Ascending aorta (tissue), 2 donors: ENCODE measurements around the gene CAPNS1. TPM values are rescaled to one million over a fixed set of nuclear protein-coding genes. Genes with fewer than 3 reads are reported as not detected.
"Not testable (repeated sequence)": the region's sequence is repeated elsewhere in the genome, so short reads cannot be mapped to it uniquely, and the experiment has no call there.

ENCODE experiments used
- DNase-seq, 2 donors: peaks; one replicate each; pipeline ENCODE4 v3.0.0-alpha.2; 2019; ENCODE audit warnings: low spot score in 2 of 2
- H3K27ac ChIP-seq, 2 donors: fragments of 200-600 bp; sonication (generic); one replicate each; pipeline ENCODE4 v1.5.1; 2016 to 2017; ENCODE audit warnings: mild to moderate bottlenecking in 1 of 2
- H3K27me3 ChIP-seq: fragments of 200-600 bp; sonication (generic); one replicate; pipeline ENCODE4 v1.5.1; 2017
- H3K36me3 ChIP-seq, 2 donors: fragments of 200-600 bp; sonication (generic); one replicate each; pipeline ENCODE4 v1.5.1; 2016
- H3K4me1 ChIP-seq, 2 donors: fragments of 200-600 bp; sonication (generic); one replicate each; pipeline ENCODE4 v1.5.1; 2016 to 2017; ENCODE audit warnings: mild to moderate bottlenecking in 1 of 2
- H3K4me3 ChIP-seq, 2 donors: fragments of 200-600 bp; sonication (generic); one replicate each; pipeline ENCODE4 v1.5.1; 2016 to 2017; ENCODE audit warnings: mild to moderate bottlenecking in 1 of 2
- H3K9me3 ChIP-seq, 2 donors: fragments of 200-600 bp; sonication (generic); one replicate each; pipeline ENCODE4 v1.5.1; 2016
- CTCF ChIP-seq, 3 experiments: fragments of 200-600 bp in 2 of 3; fragments of 450-650 bp in 1 of 3; sonication (generic) in 2 of 3; IDR thresholded peaks; one replicate each; pipeline ENCODE4 v1.5.1; 2016 to 2019; ENCODE audit warnings: antibody characterized with exemption in 3 of 3, mild to moderate bottlenecking in 1 of 3, moderate library complexity in 1 of 3
- intact Hi-C: fragments of 100-400 bp; cut with DNase I; formaldehyde crosslinking; loops from one replicate; pipeline ENCODE4 v1.15.1; 2023
- total RNA-seq: library from RNA; depleted of rRNA; stranded (reverse); fragments of >200 nt; gene quantifications from one replicate; pipeline ENCODE4 v1.1.0, GENCODE V29; 2016

CAPNS1 gene
- total RNA-seq, 1 donor from 2014 or later: 168 TPM

GRCh38 chr19:36153126-36153525, 13.3 kb downstream of the CAPNS1 start:
- peak overlapping the region; percentile 99 to 100 for H3K27ac ChIP-seq
- peak overlapping the region; percentile 74 to 96 for H3K4me3 ChIP-seq
- peaks cover 4 to 17% of the 10 kb centered on the region in 2 donors for H3K4me1 ChIP-seq
- H3K36me3 ChIP-seq: peaks cover 23 to 25% of the 10 kb centered on the region in 2 donors
- intact Hi-C loops: loop anchor here (2.0 to 5.0 kb wide), 2 partner anchors 62 to 396 kb away; partner anchors contain the start of genes HSPB6, PROSER3, ZNF146 and ZNF565
- TF ChIP-seq CTCF (IDR thresholded peaks at IDR 0.05): no peak
- no peak for DNase-seq
- no peaks in the 10 kb centered on the region for H3K9me3 ChIP-seq
- H3K27me3 ChIP-seq: no peaks in the 10 kb centered on the region

GRCh38 chr19:36160821-36161596, 21.1 kb downstream of the CAPNS1 start:
- intact Hi-C loops: no loop called here

GRCh38 chr19:36163813-36164212, 23.9 kb downstream of the CAPNS1 start:
- Histone ChIP-seq H3K27me3 (no peaks in the 10 kb centered on the region), H3K27ac (no peak overlapping the region), H3K36me3 (peaks cover 6 to 11% of the 10 kb centered on the region in 2 donors), H3K9me3 (no peaks in the 10 kb centered on the region), H3K4me3 (no peak overlapping the region), H3K4me1 (no peaks in the 10 kb centered on the region)
- intact Hi-C loops: no loop called here
- TF ChIP-seq CTCF (IDR thresholded peaks at IDR 0.05): no peak
- DNase-seq: no peak

More at GRCh38 chr19:36160821-36161596, 21.1 kb downstream of the CAPNS1 start:
- Histone ChIP-seq H3K27ac (no peak overlapping the region), H3K27me3 (no peaks in the 10 kb centered on the region), H3K9me3 (no peaks in the 10 kb centered on the region), H3K36me3 (peaks cover 5 to 6% of the 10 kb centered on the region in 2 donors), H3K4me3 (no peak overlapping the region), H3K4me1 (no peaks in the 10 kb centered on the region)
- no peak for TF ChIP-seq CTCF (IDR thresholded peaks at IDR 0.05)
- DNase-seq: no peak

GRCh38 chr19:36169084-36169760, 29.4 kb downstream of the CAPNS1 start:
- Histone ChIP-seq H3K27ac (peak overlapping the region; percentile 71 to 85), H3K4me3 (peak overlapping the region in 1 of 2 donors; percentile 28), H3K4me1 (no peaks in the 10 kb centered on the region), H3K27me3 (no peaks in the 10 kb centered on the region), H3K9me3 (no peaks in the 10 kb centered on the region), H3K36me3 (peaks cover 0 to 11% of the 10 kb centered on the region in 2 donors)
- TF ChIP-seq CTCF (IDR thresholded peaks at IDR 0.05): no peak
- intact Hi-C loops: no loop called here
- DNase-seq: no peak

GRCh38 chr19:36172852-36173251, 33.0 kb downstream of the CAPNS1 start:
- Histone ChIP-seq H3K4me1 (no peaks in the 10 kb centered on the region), H3K27me3 (no peaks in the 10 kb centered on the region)

GRCh38 chr19:36173846-36174245, 34.0 kb downstream of the CAPNS1 start:
- H3K27me3 ChIP-seq, DNase-seq, intact Hi-C loops, H3K4me3 ChIP-seq, H3K27ac ChIP-seq, H3K4me1 ChIP-seq, H3K9me3 ChIP-seq, H3K36me3 ChIP-seq: not testable (repeated sequence)

More at GRCh38 chr19:36172852-36173251, 33.0 kb downstream of the CAPNS1 start:
- no peak overlapping the region for H3K27ac ChIP-seq
- no peak for TF ChIP-seq CTCF (IDR thresholded peaks at IDR 0.05)
- no peak overlapping the region for H3K4me3 ChIP-seq
- H3K36me3 ChIP-seq: no peaks in the 10 kb centered on the region
- DNase-seq: no peak
- H3K9me3 ChIP-seq: no peaks in the 10 kb centered on the region
- intact Hi-C loops: no loop called here

- peaks cover 9 to 11% of the 10 kb centered on the region in 2 donors for H3K36me3 ChIP-seq
- H3K4me3 ChIP-seq, intact Hi-C loops, DNase-seq, H3K27ac ChIP-seq, H3K4me1 ChIP-seq, H3K27me3 ChIP-seq, H3K9me3 ChIP-seq: not testable (repeated sequence)
Measured at GRCh38 chr19:36179077-36179476, 39.2 kb downstream of the CAPNS1 start.
